ENCODE measurements around the gene PLPP3. TPM values are rescaled to one million over a fixed set of nuclear protein-coding genes. Genes with fewer than 3 reads are reported as not detected.

The PLPP3 gene
- total and polyA plus RNA-seq, 3 donors from 2014 or later = 41.5 to 103 (median 82.0) TPM

DNA sequence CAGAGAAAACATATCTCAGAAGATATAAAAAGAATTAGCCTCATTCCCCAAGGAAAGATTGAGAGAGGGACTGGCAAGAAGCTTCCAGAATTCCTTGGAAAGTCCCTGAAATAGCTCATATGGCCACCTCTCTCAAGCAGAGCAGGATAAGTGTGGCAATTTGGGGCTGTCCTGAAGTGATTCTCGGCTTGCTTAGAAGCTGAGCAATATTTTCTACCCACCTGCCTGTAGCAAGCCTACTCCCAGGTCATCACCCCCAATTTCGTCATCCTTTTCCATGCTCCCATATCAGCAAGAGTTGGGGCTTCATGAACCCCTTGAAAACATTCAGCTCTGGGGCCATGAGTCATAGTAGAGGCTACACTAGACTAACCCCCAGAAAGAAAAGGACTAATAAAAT lies 131.5 kb downstream of the PLPP3 start:
- H3K36me3 ChIP-seq (ENCODE audit: low read depth, missing control alignments) = no peaks in the 10 kb centered on the region
- H3K4me3 ChIP-seq = no peak overlapping the region
- no peaks in the 10 kb centered on the region for H3K27me3 ChIP-seq
- WGBS, 2 donors = 75 to 85% methylated on average over 2 of the region's 2 CpGs
- intact Hi-C loops (cut with DNase I; ENCODE audit: low total_unique reads) = no loop called here
- H3K4me1 ChIP-seq = peaks cover 8% of the 10 kb centered on the region
- no peak for DNase-seq
- peak overlapping the region in 1 of 2 donors; percentile 18 for H3K27ac ChIP-seq
- no peaks in the 10 kb centered on the region for H3K9me3 ChIP-seq
- TF ChIP-seq POLR2A (IDR thresholded peaks at IDR 0.05) = no peak
- TF ChIP-seq, protein P1, sequence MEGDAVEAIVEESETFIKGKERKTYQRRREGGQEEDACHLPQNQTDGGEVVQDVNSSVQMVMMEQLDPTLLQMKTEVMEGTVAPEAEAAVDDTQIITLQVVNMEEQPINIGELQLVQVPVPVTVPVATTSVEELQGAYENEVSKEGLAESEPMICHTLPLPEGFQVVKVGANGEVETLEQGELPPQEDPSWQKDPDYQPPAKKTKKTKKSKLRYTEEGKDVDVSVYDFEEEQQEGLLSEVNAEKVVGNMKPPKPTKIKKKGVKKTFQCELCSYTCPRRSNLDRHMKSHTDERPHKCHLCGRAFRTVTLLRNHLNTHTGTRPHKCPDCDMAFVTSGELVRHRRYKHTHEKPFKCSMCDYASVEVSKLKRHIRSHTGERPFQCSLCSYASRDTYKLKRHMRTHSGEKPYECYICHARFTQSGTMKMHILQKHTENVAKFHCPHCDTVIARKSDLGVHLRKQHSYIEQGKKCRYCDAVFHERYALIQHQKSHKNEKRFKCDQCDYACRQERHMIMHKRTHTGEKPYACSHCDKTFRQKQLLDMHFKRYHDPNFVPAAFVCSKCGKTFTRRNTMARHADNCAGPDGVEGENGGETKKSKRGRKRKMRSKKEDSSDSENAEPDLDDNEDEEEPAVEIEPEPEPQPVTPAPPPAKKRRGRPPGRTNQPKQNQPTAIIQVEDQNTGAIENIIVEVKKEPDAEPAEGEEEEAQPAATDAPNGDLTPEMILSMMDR (IDR thresholded peaks at IDR 0.05) = no peak

DNA sequence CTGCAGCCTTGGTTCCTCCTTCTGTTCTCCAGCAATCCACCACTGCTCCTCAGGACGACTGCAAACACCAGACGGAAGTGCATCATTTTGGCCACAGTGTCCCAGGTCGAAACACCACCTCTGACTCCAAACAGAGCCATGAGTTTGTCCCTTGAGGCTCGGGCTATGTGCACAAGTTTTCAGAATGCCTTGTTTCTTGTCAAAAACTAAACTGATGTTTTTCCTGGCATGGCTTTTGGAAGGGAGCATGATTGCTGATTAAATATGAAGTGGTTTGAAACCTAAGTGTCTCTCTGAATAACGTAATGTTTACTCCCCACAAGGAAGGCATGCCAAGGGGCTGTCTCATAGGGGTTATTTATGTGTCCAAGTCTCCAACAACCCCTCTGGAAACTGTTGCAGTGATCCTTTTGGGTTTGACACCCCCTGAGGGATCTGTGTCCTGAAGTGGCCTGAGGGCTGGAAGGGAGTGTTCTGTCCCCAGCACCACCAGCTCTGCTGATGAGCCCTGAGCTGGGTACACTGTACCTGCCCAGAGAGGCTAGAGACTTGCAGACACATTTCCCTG lies 132.7 kb downstream of the PLPP3 start:
- 45 to 54% methylated on average over 5 of the region's 5 CpGs for WGBS, 2 donors
- TF ChIP-seq, protein P1 (IDR thresholded peaks at IDR 0.05) = no peak
- no peak for TF ChIP-seq POLR2A (IDR thresholded peaks at IDR 0.05)
- H3K9me3 ChIP-seq = no peaks in the 10 kb centered on the region
- H3K27me3 ChIP-seq = no peaks in the 10 kb centered on the region
- no peak overlapping the region for H3K4me3 ChIP-seq
- peaks cover 8% of the 10 kb centered on the region for H3K4me1 ChIP-seq
- H3K27ac ChIP-seq = peak overlapping the region in 1 of 2 donors; percentile 18
- no peaks in the 10 kb centered on the region for H3K36me3 ChIP-seq (ENCODE audit: low read depth, missing control alignments)
- peak; percentile 35 for DNase-seq
- intact Hi-C loops (cut with DNase I; ENCODE audit: low total_unique reads) = no loop called here

DNA sequence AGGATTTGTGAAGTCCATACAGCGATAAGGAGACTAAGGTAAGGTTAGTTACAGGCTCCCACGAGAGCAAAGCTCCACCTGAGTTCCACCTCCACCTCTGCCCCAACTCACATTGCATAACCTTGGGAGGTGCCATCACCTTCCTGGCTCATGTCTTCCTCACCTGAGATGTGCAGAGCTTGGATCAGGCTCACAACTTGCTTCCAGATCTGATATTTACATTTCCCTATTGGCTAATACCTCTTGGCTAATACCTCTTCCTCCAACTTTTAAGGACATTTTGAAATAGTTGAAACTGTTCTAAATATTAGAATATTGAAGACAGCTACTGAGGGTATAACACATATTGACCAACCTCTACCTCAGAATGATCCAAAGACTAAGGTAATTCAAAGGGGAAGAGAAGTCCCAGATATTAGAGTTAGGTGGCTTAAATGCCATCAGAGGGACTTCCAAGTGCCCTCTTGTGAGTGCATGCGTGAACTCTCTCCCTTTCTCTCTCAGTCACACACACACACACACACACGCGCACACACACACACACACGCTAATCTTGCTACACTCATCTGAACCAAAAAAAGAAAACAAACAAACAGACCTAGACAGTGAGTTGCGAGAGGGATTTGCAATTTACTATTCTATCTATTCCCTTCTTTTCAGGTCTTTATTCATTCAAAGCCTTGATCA lies 134.3 kb downstream of the PLPP3 start:
- Histone ChIP-seq H3K4me3 (no peak overlapping the region), H3K36me3 (ENCODE audit: low read depth, missing control alignments) (no peaks in the 10 kb centered on the region), H3K27ac (no peak overlapping the region), H3K27me3 (no peaks in the 10 kb centered on the region), H3K9me3 (no peaks in the 10 kb centered on the region), H3K4me1 (peaks cover 8% of the 10 kb centered on the region)
- no peak for TF ChIP-seq POLR2A (IDR thresholded peaks at IDR 0.05)
- TF ChIP-seq, protein P1 (IDR thresholded peaks at IDR 0.05) = no peak
- intact Hi-C loops (cut with DNase I; ENCODE audit: low total_unique reads) = no loop called here
- WGBS, 2 donors = 77 to 83% methylated on average over 7 of the region's 7 CpGs
- no peak for DNase-seq

Small RNA genes lying within 50 kb of the gene (small RNA-seq; reads per million reads assigned to genes)
- gene AC099789.1 = 0 reads per million in 2 donors

Other genes with a start within 250 kb of the PLPP3 start
- 1 to 10 TPM; 4.9 to 5.3 TPM for gene PRKAA2, start 65.8 kb upstream of the PLPP3 start, total RNA-seq
- 1.8 TPM for gene PRKAA2, start 65.8 kb upstream of the PLPP3 start, polyA plus RNA-seq (ENCODE audit: insufficient read depth, low read depth, low replicate concordance)
- gene FYB2, start 239.8 kb upstream of the PLPP3 start, total RNA-seq = 1 to 10 TPM; 1.9 to 2.0 TPM
- gene FYB2, start 239.8 kb upstream of the PLPP3 start, polyA plus RNA-seq (ENCODE audit: insufficient read depth, low read depth, low replicate concordance) = 4.2 TPM

Data from testis (tissue), 3 donors.